CD14-positive monocyte (primary cell): ENCODE results near the gene SNX2. TPM values are rescaled to one million over a fixed set of nuclear protein-coding genes. Genes with fewer than 3 reads are reported as not detected.
A peak's percentile ranks its signal among the peaks of the same experiment; 100 is the strongest.

Source experiments
- DNase-seq, 3 donors: peaks; one replicate each; pipeline ENCODE4 v3.0.0-alpha.2; 2011 to 2022
- H2AFZ ChIP-seq: 2 replicates; pipeline ENCODE4 v1.6.0; 2012; ENCODE audit warnings: mild to moderate bottlenecking, low read depth, low read length, inconsistent platforms; ENCODE audit not compliant: insufficient read depth, poor library complexity, severe bottlenecking
- H3K27ac ChIP-seq, 2 donors: 1 replicate in 1 of 2; 2 replicates in 1 of 2; pipeline ENCODE4 v1.5.1; 2012 to 2013; ENCODE audit warnings: low read length in 2 of 2, control low read depth in 1 of 2, inconsistent platforms in 1 of 2, low read depth in 1 of 2, mild to moderate bottlenecking in 1 of 2
- H3K27me3 ChIP-seq, 2 donors: one replicate each; pipeline versions ENCODE4 v1.6.0 to v1.6.1; 2011 to 2013; ENCODE audit warnings: low read length in 2 of 2; ENCODE audit not compliant: control insufficient read depth in 2 of 2, insufficient read depth in 2 of 2
- H3K36me3 ChIP-seq, 2 donors: replicated peaks in 1 of 2; 1 replicate in 1 of 2; 2 replicates in 1 of 2; pipeline versions ENCODE4 v1.5.1 to v1.6.1; 2012 to 2013; ENCODE audit warnings: low read length in 2 of 2, control low read depth in 1 of 2, inconsistent platforms in 1 of 2, mild to moderate bottlenecking in 1 of 2; ENCODE audit not compliant: insufficient read depth in 2 of 2, control insufficient read depth in 1 of 2
- H3K4me1 ChIP-seq, 2 donors: 1 replicate in 1 of 2; 2 replicates in 1 of 2; pipeline versions ENCODE4 v1.5.1 to v1.6.1; 2012 to 2013; ENCODE audit warnings: low read length in 2 of 2, control low read depth in 1 of 2, inconsistent platforms in 1 of 2, mild to moderate bottlenecking in 1 of 2, moderate library complexity in 1 of 2; ENCODE audit not compliant: insufficient read depth in 2 of 2, control insufficient read depth in 1 of 2
- H3K4me2 ChIP-seq: replicated peaks from 2 replicates; pipeline ENCODE3; 2012; ENCODE audit warnings: low read length, moderate library complexity, mild to moderate bottlenecking; ENCODE audit not compliant: poor library complexity, severe bottlenecking; ENCODE audit errors: extremely low read depth
- H3K4me3 ChIP-seq, 3 experiments: fragments of 200-600 bp in 1 of 3; sonication (generic) in 1 of 3; replicated peaks in 1 of 3; 1 replicate in 2 of 3; 2 replicates in 1 of 3; pipeline ENCODE4 v1.5.1; 2011 to 2013; ENCODE audit warnings: low read length in 3 of 3, mild to moderate bottlenecking in 3 of 3, control low read depth in 2 of 3, low read depth in 2 of 3, inconsistent platforms in 1 of 3, moderate library complexity in 1 of 3
- H3K79me2 ChIP-seq: 2 replicates; pipeline ENCODE4 v1.6.0; 2012; ENCODE audit warnings: mild to moderate bottlenecking, control low read depth, inconsistent platforms, low read length, moderate library complexity; ENCODE audit not compliant: insufficient read depth
- H3K9ac ChIP-seq: 2 replicates; pipeline ENCODE4 v1.6.0; 2017; ENCODE audit warnings: low read length, mild to moderate bottlenecking; ENCODE audit not compliant: insufficient read depth, poor library complexity, severe bottlenecking
- H3K9me3 ChIP-seq, 2 donors: replicated peaks in 1 of 2; 1 replicate in 1 of 2; 2 replicates in 1 of 2; pipeline versions ENCODE4 v1.5.1 to v1.6.1; 2012 to 2013; ENCODE audit warnings: low read length in 2 of 2, control low read depth in 1 of 2; ENCODE audit not compliant: control insufficient read depth in 1 of 2, insufficient read depth in 1 of 2
- H4K20me1 ChIP-seq: 2 replicates; pipeline ENCODE4 v1.6.0; 2012; ENCODE audit warnings: mild to moderate bottlenecking, low read length, control low read depth, moderate library complexity; ENCODE audit not compliant: insufficient read depth
- H3K27ac Mint-ChIP-seq, 7 donors: one replicate each; pipeline ENCODE4 v1.8.0; 2020; ENCODE audit warnings: mild to moderate bottlenecking in 7 of 7, mixed read lengths in 7 of 7, moderate library complexity in 6 of 7, inconsistent platforms in 2 of 7
- H3K27me3 Mint-ChIP-seq, 3 donors: one replicate each; pipeline ENCODE4 v1.8.0; 2021 to 2022; ENCODE audit warnings: low read depth in 3 of 3, mild to moderate bottlenecking in 3 of 3, mixed read lengths in 3 of 3, moderate library complexity in 3 of 3, inconsistent platforms in 1 of 3
- H3K36me3 Mint-ChIP-seq, 2 donors: one replicate each; pipeline ENCODE4 v1.8.0; 2020; ENCODE audit warnings: mixed read lengths in 2 of 2, inconsistent platforms in 1 of 2, mild to moderate bottlenecking in 1 of 2
- H3K4me1 Mint-ChIP-seq: one replicate; pipeline ENCODE4 v1.8.0; 2020; ENCODE audit warnings: mild to moderate bottlenecking, mixed read lengths
- H3K4me3 Mint-ChIP-seq, 2 donors: one replicate each; pipeline ENCODE4 v1.8.0; 2020; ENCODE audit warnings: mild to moderate bottlenecking in 2 of 2, mixed read lengths in 2 of 2, moderate library complexity in 1 of 2
- H3K9me3 Mint-ChIP-seq, 7 donors: one replicate each; pipeline ENCODE4 v1.8.0; 2020 to 2022; ENCODE audit warnings: mixed read lengths in 7 of 7, mild to moderate bottlenecking in 6 of 7, moderate library complexity in 6 of 7, inconsistent platforms in 2 of 7
- WGBS: methylation state at CpG from one replicate; pipeline ENCODE4 v1.1.5; 2013; ENCODE audit warnings: missing lambda C conversion rate; ENCODE audit not compliant: insufficient coverage; 5-methylcytosine and 5-hydroxymethylcytosine counted together
- intact Hi-C, 2 donors: fragments of 100-400 bp; cut with micrococcal nuclease; formaldehyde crosslinking; loops; one replicate each; pipeline versions ENCODE4 v1.15.0 to v1.15.1; 2023
- polyA plus RNA-seq, 3 donors: library from polyadenylated mRNA; depleted of rRNA in 1 of 3; unstranded in 2 of 3; stranded (reverse) in 1 of 3; fragments of 300-500 nt in 2 of 3; fragments of >200 nt in 1 of 3; fragmentation: Illumina TruSeq in 2 of 3; gene quantifications; 1 replicate in 2 of 3; 2 replicates in 1 of 3; pipeline ENCODE4 v1.2.3, GENCODE V29; 2012 to 2021
- TF ChIP-seq, protein P1 (sequence below): fragments of 200-600 bp; IDR thresholded peaks from one replicate; pipeline ENCODE4 v1.8.0; 2022; ENCODE audit warnings: antibody characterized with exemption, mild to moderate bottlenecking

SNX2 gene
- polyA plus RNA-seq, 3 donors = 84.6 to 264 (median 263) TPM

DNA sequence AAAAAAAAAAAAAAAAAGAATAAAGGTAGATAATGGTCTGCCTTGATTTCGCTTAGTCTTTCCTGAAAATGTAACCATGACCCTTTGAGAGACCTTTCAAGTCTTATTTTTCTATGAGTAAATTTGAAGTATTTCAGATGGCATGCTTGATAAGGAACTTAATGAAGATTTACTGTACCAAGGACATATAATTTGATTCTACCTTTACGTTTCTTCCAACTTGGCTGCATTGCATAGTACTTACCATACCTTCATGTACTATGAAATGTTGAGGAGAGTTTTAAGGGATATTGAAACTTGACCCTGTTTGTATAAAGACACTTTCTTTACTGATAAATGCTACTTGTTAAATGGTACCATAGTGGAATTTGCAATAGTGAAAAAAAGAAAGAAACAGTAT lies 35.5 kb downstream of the SNX2 start:
- H4K20me1 ChIP-seq = peaks cover 88% of the 10 kb centered on the region

DNA sequence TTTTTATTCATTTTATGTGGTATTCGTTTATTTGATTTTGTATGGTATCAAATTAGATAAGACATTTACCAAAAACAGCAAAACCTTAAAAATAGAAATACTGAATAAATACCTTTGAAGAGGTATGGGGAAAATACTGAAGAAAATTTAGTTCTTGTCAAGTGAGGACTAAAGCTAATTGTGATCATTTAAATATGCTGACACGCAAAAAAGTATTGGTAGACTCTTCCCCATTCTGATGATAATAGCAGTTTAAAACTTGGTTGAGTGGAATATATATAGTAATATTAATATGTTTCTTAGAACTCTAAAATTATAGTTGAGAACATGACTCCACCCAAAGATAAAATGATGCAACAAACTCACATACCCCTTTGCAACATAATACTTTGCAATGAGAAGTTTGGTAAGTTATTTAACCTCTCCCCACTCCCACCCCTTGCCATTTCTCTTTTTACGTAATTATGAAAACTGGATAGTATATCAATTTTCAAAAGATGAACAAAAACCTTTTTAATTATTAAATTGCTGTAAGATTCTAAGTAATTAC lies 40.4 kb downstream of the SNX2 start:
- no peak overlapping the region for H3K9ac ChIP-seq
- no peaks in the 10 kb centered on the region for H3K27me3 ChIP-seq
- peaks cover 55 to 78% of the 10 kb centered on the region in 2 donors for H3K36me3 ChIP-seq
- no peak overlapping the region for H2AFZ ChIP-seq
- TF ChIP-seq, protein P1, sequence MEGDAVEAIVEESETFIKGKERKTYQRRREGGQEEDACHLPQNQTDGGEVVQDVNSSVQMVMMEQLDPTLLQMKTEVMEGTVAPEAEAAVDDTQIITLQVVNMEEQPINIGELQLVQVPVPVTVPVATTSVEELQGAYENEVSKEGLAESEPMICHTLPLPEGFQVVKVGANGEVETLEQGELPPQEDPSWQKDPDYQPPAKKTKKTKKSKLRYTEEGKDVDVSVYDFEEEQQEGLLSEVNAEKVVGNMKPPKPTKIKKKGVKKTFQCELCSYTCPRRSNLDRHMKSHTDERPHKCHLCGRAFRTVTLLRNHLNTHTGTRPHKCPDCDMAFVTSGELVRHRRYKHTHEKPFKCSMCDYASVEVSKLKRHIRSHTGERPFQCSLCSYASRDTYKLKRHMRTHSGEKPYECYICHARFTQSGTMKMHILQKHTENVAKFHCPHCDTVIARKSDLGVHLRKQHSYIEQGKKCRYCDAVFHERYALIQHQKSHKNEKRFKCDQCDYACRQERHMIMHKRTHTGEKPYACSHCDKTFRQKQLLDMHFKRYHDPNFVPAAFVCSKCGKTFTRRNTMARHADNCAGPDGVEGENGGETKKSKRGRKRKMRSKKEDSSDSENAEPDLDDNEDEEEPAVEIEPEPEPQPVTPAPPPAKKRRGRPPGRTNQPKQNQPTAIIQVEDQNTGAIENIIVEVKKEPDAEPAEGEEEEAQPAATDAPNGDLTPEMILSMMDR = no peak
- Mint-ChIP-seq H3K9me3 (no peaks in the 10 kb centered on the region), H3K4me3 (no peak overlapping the region), H3K27me3 (peaks cover 0 to 1% (median 0%) of the 10 kb centered on the region in 3 donors), H3K36me3 (peaks cover 37 to 60% of the 10 kb centered on the region in 2 donors), H3K27ac (no peak overlapping the region), H3K4me1 (no peaks in the 10 kb centered on the region)
- no CpG with 5 or more reads among the region's 3 CpGs for WGBS
- intact Hi-C loops = no loop called here
- no peak overlapping the region for H3K4me2 ChIP-seq
- no peak for DNase-seq
- no peaks in the 10 kb centered on the region for H3K9me3 ChIP-seq
- peaks cover 73% of the 10 kb centered on the region for H4K20me1 ChIP-seq
- H3K27ac ChIP-seq = no peak overlapping the region
- no peaks in the 10 kb centered on the region for H3K4me1 ChIP-seq
- H3K79me2 ChIP-seq = no peaks in the 10 kb centered on the region
- H3K4me3 ChIP-seq = no peak overlapping the region

More for the DNA sequence above, 35.5 kb downstream of the SNX2 start:
- no peaks in the 10 kb centered on the region for H3K9me3 Mint-ChIP-seq
- H3K36me3 ChIP-seq = peaks cover 53 to 81% of the 10 kb centered on the region in 2 donors
- no peak for DNase-seq
- peaks cover 50 to 66% of the 10 kb centered on the region in 2 donors for H3K36me3 Mint-ChIP-seq
- H3K9me3 ChIP-seq = no peaks in the 10 kb centered on the region
- H3K79me2 ChIP-seq = no peaks in the 10 kb centered on the region
- H3K4me1 ChIP-seq = no peaks in the 10 kb centered on the region
- H3K9ac ChIP-seq = no peak overlapping the region
- TF ChIP-seq, protein P1 = no peak
- WGBS = no CpG with 5 or more reads among the region's 2 CpGs
- no peak overlapping the region for H3K4me3 ChIP-seq
- H3K27ac Mint-ChIP-seq = peak overlapping the region in 1 of 7 donors; percentile 68
- H3K27ac ChIP-seq = no peak overlapping the region
- peaks cover 0 to 1% (median 0%) of the 10 kb centered on the region in 3 donors for H3K27me3 Mint-ChIP-seq
- intact Hi-C loops = no loop called here
- no peak overlapping the region for H2AFZ ChIP-seq
- no peak overlapping the region for H3K4me3 Mint-ChIP-seq
- H3K4me2 ChIP-seq = no peak overlapping the region
- no peaks in the 10 kb centered on the region for H3K4me1 Mint-ChIP-seq
- H3K27me3 ChIP-seq = no peaks in the 10 kb centered on the region
